Activated naive CD8-positive, alpha-beta T cell treated with anti-CD3 and anti-CD28 coated beads, Interleukin-2, amount 50 U/mL, for 24 hours (primary cell): ENCODE data around the gene GTPBP8.
A peak's percentile ranks its signal among the peaks of the same experiment; 100 is the strongest.

ENCODE experiments used
- ATAC-seq: fragments of 150-1000 bp; cut with Tn5 transposase; one replicate; pipeline ENCODE4 v1.10.0; 2021
- DNase-seq: peaks from one replicate; pipeline ENCODE4 v3.0.0; 2021
- H3K27ac Mint-ChIP-seq: one replicate; pipeline ENCODE4 v1.8.0; 2021; ENCODE audit warnings: mild to moderate bottlenecking, mixed read lengths
- H3K27me3 Mint-ChIP-seq: one replicate; pipeline ENCODE4 v1.8.0; 2021; ENCODE audit warnings: mixed read lengths
- H3K36me3 Mint-ChIP-seq: one replicate; pipeline ENCODE4 v1.8.0; 2021; ENCODE audit warnings: low read depth, mixed read lengths
- H3K4me1 Mint-ChIP-seq: one replicate; pipeline ENCODE4 v1.8.0; 2021; ENCODE audit warnings: mixed read lengths
- H3K4me3 Mint-ChIP-seq: one replicate; pipeline ENCODE4 v1.8.0; 2021; ENCODE audit warnings: mild to moderate bottlenecking, moderate library complexity, mixed read lengths
- H3K9me3 Mint-ChIP-seq: one replicate; pipeline ENCODE4 v1.8.0; 2021; ENCODE audit warnings: mixed read lengths

The GTPBP8 gene

DNA sequence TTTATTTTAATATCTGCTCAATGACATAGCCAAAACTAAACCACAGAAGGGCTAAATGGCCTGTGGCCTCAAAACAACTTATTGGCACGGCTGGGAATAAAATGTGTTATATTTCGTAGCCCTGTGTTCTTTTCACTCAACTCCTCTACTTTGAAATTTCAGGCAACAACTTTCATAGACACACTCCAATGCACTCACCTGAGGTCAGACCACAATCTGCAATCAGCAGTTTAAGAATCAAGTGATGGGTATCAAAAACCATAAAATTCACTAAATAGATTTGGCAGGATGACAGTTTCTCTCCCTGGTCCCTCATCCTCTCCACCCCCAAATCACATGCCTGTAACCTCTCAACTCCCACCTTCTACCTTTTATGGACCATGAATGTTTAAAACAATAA is 13.8 kb upstream of the GTPBP8 start:
- Mint-ChIP-seq H3K4me1 (peaks cover 67% of the 10 kb centered on the region), H3K4me3 (no peak overlapping the region), H3K27me3 (no peaks in the 10 kb centered on the region), H3K36me3 (no peaks in the 10 kb centered on the region), H3K27ac (peak overlapping the region; percentile 29), H3K9me3 (no peaks in the 10 kb centered on the region)
- DNase-seq (no peak), ATAC-seq (no peak)

DNA sequence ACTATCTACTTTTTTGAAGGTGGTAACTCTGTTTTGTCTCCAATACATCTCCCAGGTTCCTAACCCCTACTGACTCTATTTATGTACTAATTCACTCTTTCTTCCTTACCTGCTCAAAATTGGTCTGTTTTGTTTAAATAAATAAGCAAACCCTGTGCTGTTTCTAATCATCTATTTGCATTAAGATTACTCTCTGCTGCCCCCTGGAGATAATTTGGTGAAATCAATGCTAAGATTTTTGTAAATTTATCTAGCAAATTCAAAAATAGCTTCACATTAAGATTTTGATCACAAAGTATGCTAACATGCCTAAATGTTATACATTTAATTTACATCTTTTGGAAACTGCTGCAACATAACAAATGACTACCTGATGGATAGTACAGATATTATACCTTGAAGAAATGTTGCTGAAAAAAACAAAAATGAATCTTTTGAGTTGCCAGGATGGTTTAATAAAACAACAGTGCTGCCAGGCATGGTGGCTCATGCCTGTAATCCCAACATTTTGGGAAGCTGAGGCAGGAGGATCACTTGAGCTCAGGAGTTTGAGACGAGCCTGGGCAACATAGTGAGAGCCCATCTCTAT is 11.4 kb upstream of the GTPBP8 start:
- H3K9me3 Mint-ChIP-seq: no peaks in the 10 kb centered on the region
- no peaks in the 10 kb centered on the region for H3K27me3 Mint-ChIP-seq
- no peaks in the 10 kb centered on the region for H3K36me3 Mint-ChIP-seq
- H3K27ac Mint-ChIP-seq: no peak overlapping the region
- H3K4me3 Mint-ChIP-seq: no peak overlapping the region
- ATAC-seq (no peak), DNase-seq (no peak)
- peaks cover 60% of the 10 kb centered on the region for H3K4me1 Mint-ChIP-seq

DNA sequence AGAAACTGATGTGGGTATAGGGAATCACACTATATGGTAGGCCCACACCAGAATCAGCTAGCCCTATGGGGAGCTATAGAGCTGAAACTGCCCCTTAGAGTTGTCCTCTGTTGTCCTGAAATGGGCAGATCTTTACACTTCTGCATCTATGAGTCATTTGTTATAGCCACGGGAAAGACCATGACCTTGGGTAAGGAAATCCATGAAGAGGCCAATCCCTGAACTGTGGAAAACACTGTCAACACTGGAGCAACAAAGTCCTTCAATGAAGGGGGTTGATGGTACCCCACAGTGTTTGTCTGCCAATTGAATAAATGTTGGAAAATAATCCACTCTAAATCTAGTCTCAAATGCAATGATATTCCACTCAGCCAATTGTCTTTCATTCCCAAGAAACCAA is 10.7 kb upstream of the GTPBP8 start:
- no peaks in the 10 kb centered on the region for H3K9me3 Mint-ChIP-seq
- H3K4me3 Mint-ChIP-seq: no peak overlapping the region
- no peak for ATAC-seq
- H3K27ac Mint-ChIP-seq: no peak overlapping the region
- H3K27me3 Mint-ChIP-seq: no peaks in the 10 kb centered on the region
- H3K36me3 Mint-ChIP-seq: no peaks in the 10 kb centered on the region
- H3K4me1 Mint-ChIP-seq: peaks cover 58% of the 10 kb centered on the region
- DNase-seq: no peak

DNA sequence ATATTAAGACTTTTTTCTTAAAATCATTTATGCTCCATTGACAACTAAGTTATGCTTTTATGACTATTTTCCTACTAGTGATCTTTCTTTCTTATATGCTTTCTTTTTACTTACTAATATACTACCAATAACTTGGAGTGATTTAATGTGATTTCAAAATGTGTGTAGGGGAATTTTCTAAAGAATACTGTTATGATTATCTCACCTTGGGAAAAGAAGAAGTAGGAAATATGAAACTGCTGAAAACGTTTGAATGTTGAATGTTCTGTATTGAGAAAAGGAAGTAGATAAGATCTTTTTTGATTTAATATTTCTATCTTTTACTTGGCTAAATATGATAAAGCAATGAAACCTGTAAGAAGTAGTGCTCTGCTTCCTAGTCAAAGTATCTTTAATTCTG is 8.1 kb upstream of the GTPBP8 start:
- peaks cover 41% of the 10 kb centered on the region for H3K4me1 Mint-ChIP-seq
- H3K4me3 Mint-ChIP-seq: no peak overlapping the region
- H3K36me3 Mint-ChIP-seq: no peaks in the 10 kb centered on the region
- no peaks in the 10 kb centered on the region for H3K27me3 Mint-ChIP-seq
- no peaks in the 10 kb centered on the region for H3K9me3 Mint-ChIP-seq
- no peak for DNase-seq
- no peak for ATAC-seq
- H3K27ac Mint-ChIP-seq: no peak overlapping the region

DNA sequence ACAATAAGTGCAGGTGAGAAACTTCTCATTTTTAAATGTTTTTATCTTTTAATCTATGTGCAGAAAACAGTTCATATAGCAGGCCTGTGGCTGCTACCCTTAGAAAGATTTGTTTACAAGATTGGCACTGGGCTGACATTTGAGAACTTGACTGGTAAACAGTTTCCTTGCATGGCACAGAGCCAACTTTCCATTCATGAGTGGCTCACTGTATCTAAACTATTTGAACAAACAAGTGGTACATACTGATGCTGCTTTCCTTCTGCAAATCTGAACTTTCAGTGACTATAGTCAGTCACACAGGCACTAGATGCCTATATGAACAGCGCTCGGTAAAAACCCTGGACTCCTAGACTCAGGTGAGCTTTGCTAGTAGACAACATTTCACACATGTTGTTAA is 6.3 kb upstream of the GTPBP8 start:
- Mint-ChIP-seq H3K27me3 (no peaks in the 10 kb centered on the region), H3K4me3 (peak overlapping the region; percentile 1), H3K36me3 (no peaks in the 10 kb centered on the region), H3K9me3 (no peaks in the 10 kb centered on the region), H3K27ac (no peak overlapping the region), H3K4me1 (peaks cover 30% of the 10 kb centered on the region)
- ATAC-seq (no peak), DNase-seq (no peak)

DNA sequence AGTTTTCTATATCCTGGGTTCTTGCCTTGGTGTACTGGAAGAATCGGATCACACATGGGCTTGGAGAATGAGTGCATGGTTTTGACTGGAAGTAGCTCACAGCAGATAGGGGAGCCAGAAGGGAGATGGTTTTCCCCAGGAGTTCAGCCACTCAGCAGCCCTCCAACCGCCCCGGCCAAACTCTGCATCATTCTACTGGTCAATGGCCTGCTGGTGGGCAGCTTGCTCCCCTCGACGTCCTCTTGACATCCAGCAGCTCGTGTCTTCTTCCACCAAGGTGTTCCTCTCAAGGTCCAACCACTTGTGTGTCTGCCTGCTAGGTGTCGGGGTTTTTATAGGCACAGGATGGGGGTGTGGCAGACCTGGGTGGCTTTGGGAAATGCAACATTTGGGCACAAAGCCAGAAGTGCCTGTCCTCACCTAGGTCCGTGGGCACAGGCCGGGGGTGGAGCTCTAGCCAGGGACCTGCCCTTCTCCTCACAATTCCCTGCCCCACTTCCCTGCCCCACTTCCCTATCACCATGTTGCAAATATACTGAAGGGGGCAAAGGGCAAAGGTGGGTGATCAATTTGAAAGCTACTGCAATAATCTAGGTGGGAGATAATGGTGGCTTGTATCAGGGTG is 3.0 kb upstream of the GTPBP8 start:
- Mint-ChIP-seq H3K4me1 (peaks cover 52% of the 10 kb centered on the region), H3K9me3 (no peaks in the 10 kb centered on the region), H3K27me3 (no peaks in the 10 kb centered on the region)

DNA sequence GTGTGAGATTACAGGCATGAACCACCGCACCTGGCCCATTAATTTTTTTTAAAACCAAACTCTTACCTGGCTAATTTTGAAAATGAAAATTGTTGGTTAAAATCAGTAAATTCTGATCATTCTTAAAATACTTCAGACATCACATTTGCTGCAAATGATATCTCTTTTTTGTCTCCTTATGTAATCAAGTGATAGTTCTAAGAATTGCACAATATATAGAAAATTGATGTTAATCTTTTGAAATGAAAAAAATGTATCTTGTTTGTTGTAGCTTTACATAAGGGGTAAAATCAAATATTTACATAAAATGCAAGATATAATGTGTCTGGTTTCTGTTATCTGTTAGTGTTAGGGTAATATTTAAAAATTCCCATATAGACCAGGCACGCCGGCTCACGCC is 5.0 kb downstream of the GTPBP8 start:
- Mint-ChIP-seq H3K4me1 (peaks cover 46% of the 10 kb centered on the region), H3K27me3 (no peaks in the 10 kb centered on the region), H3K36me3 (peaks cover 33% of the 10 kb centered on the region), H3K4me3 (no peak overlapping the region), H3K27ac (no peak overlapping the region), H3K9me3 (no peaks in the 10 kb centered on the region)
- no peak for DNase-seq
- ATAC-seq: no peak

More for the DNA sequence above, 3.0 kb upstream of the GTPBP8 start:
- Mint-ChIP-seq H3K4me3 (no peak overlapping the region), H3K36me3 (no peaks in the 10 kb centered on the region), H3K27ac (no peak overlapping the region)
- DNase-seq (no peak), ATAC-seq (no peak)

DNA sequence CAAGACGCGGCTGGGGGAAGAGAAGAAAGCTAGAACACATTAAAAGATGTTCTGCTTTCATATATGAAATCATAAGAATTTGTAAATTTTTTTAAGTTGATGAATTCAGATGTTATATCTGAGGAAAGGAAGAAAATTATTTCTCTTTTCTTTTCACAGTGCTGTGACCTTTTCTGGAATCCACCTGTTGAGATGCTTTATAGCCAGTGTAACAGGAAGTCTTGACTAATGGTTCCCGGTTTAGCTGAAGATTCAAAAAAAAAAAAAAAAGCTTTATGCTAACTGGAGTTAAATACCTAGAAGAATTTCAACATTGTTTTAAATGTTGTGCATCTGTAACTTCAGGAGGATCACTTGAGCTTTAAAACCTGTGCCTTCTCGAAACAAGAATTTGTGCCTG is 9.9 kb downstream of the GTPBP8 start:
- H3K9me3 Mint-ChIP-seq: no peaks in the 10 kb centered on the region
- H3K36me3 Mint-ChIP-seq: peaks cover 60% of the 10 kb centered on the region
- peaks cover 43% of the 10 kb centered on the region for H3K4me1 Mint-ChIP-seq
- no peak for DNase-seq
- no peak for ATAC-seq
- H3K27ac Mint-ChIP-seq: peak overlapping the region; percentile 66
- no peaks in the 10 kb centered on the region for H3K27me3 Mint-ChIP-seq
- no peak overlapping the region for H3K4me3 Mint-ChIP-seq

DNA sequence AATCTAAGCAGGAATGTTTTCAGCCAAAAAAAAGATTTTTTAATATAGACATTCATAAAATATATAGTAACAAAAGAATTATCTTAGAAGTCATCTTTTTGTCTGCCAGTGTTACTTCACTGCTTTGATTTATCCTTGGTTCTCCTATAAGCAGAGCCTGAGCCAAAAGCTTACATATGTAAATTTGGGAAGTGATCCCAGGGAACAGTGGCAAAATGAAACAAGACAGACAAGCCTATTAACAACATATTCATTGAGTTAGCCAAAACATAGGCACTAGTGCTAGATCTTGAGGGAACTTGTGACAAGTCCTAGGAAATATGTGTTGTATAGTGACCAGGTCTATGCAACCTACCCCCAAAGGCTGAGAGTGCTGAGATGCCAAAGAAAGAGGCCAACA is 11.3 kb downstream of the GTPBP8 start:
- Mint-ChIP-seq H3K9me3 (no peaks in the 10 kb centered on the region), H3K4me3 (no peak overlapping the region), H3K4me1 (peaks cover 55% of the 10 kb centered on the region), H3K36me3 (peaks cover 65% of the 10 kb centered on the region), H3K27me3 (no peaks in the 10 kb centered on the region), H3K27ac (peak overlapping the region; percentile 78)
- DNase-seq: no peak
- ATAC-seq: no peak

DNA sequence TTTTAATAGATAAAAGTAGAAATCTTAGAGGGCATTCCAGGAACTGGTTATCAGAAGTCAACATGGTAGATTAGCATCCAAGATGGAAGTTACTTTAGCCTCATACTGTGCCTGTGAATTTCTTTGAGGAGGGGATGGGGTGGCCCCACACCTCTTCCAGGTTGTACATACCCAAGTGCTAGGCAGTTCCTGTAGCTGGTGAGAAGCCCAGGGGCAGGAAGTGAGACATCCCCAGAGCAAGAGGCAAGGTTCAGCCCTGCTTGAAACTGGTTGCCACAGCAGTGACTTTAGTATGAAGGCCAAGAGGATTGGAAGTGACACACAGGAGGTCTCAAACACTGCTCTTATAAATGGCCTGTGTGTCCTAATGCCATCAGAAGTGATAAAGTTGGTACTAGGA is 11.9 kb downstream of the GTPBP8 start:
- no peak overlapping the region for H3K4me3 Mint-ChIP-seq
- ATAC-seq (peak; percentile 50), DNase-seq (peak; percentile 27)
- H3K9me3 Mint-ChIP-seq: no peaks in the 10 kb centered on the region
- no peaks in the 10 kb centered on the region for H3K27me3 Mint-ChIP-seq
- H3K36me3 Mint-ChIP-seq: peaks cover 70% of the 10 kb centered on the region
- H3K4me1 Mint-ChIP-seq: peaks cover 61% of the 10 kb centered on the region
- H3K27ac Mint-ChIP-seq: peak overlapping the region; percentile 78

DNA sequence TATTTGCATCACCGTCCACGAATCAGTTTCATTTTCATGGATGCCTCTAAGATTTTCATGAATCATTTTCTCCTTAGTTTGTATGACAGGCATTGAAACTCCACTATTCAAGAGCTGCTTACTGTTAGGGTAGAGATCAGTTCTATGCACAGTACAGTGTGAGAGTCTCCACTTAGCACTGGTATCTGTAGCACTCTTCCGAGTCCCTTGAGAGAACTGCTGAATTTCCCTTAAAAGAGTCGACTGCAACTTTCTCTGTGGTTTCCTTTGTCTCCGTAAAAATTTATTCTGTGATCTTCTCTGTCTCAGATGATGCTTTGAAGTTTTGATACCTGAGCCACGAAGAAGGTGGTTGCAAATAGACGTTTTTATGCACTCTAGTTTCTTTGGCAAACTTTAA is 14.8 kb downstream of the GTPBP8 start:
- ATAC-seq (peak; percentile 97), DNase-seq (no peak)
- Mint-ChIP-seq H3K27me3 (no peaks in the 10 kb centered on the region), H3K27ac (peak overlapping the region; percentile 88), H3K4me1 (peaks cover 74% of the 10 kb centered on the region), H3K4me3 (peak overlapping the region; percentile 62), H3K36me3 (peaks cover 72% of the 10 kb centered on the region), H3K9me3 (no peaks in the 10 kb centered on the region)

DNA sequence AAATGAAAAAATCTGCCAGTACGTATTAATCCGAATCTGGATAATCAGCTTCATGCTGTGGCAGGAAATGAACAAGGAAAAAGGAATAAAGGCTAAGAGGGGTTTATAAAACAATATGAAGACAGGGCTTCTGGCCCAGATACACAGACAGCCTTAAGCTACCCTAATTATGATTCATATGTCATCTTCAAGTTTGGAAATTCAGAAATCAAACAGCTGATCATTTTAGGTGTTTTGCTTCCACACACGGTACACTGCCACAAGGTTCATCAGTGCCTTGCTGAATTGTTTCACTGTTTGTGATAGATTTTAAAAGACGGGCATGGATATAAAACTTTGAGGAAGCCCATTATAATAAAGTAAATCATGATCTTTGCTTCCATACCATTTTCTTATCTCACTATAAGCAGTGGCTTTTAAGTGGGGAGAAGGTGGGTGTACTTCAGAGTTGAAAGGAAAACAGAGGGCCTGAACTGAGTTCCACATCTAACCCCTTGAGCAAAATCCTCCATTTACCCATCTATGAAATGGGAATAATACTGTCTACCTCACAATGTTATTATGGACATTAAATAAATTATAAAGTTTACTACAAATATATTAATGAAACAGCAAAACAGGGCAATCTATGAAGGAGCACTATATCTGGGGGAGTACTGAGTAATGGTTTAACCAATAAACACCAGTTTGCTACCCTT is 15.7 kb downstream of the GTPBP8 start:
- H3K9me3 Mint-ChIP-seq: no peaks in the 10 kb centered on the region
- H3K27ac Mint-ChIP-seq: peak overlapping the region; percentile 88
- H3K36me3 Mint-ChIP-seq: peaks cover 72% of the 10 kb centered on the region
- DNase-seq: no peak
- H3K27me3 Mint-ChIP-seq: no peaks in the 10 kb centered on the region
- peaks cover 66% of the 10 kb centered on the region for H3K4me1 Mint-ChIP-seq
- peak overlapping the region; percentile 62 for H3K4me3 Mint-ChIP-seq
- peak; percentile 79 for ATAC-seq

DNA sequence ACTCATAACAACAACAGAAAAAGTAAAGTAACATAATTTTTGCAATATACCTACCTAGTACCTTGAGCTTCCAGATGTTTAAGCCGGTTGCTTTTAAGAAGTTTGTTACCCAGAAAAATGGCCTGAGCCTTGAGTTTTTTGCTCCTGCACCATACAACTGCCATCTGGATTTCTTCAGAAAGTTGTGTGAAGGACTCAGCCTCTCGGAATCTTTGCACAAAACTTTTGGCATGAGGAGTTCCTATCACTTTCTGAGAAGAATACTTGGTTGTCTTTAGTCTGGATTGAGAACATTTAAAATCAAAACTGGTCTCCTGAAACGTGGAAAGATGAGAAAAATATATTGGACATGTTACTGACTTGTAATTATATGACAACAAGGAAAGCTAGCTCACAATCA is 17.3 kb downstream of the GTPBP8 start:
- Mint-ChIP-seq H3K27me3 (no peaks in the 10 kb centered on the region), H3K4me3 (no peak overlapping the region), H3K4me1 (peaks cover 62% of the 10 kb centered on the region), H3K27ac (no peak overlapping the region), H3K36me3 (peaks cover 72% of the 10 kb centered on the region), H3K9me3 (no peaks in the 10 kb centered on the region)
- no peak for ATAC-seq
- no peak for DNase-seq

DNA sequence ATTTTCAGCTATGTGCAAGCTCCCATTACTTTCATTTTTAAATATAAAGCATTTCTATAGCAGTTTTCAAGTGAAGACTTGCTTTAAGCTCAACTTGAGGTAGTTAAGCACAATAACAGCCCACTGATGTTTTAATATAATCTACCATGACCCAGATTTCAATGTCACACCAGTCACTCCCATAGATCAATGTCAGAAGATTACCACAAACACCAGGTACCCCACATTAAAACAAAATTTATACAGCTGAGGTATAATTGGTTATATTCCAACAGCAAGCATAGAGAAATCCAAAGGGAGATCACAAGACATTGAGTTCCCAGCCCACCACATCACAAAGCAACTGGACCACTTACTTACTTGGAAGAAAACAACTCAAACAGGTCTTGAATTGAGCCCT is 22.8 kb downstream of the GTPBP8 start:
- H3K27ac Mint-ChIP-seq: peak overlapping the region; percentile 52
- no peak for ATAC-seq
- peaks cover 66% of the 10 kb centered on the region for H3K36me3 Mint-ChIP-seq
- peaks cover 59% of the 10 kb centered on the region for H3K4me1 Mint-ChIP-seq
- no peaks in the 10 kb centered on the region for H3K9me3 Mint-ChIP-seq
- H3K27me3 Mint-ChIP-seq: no peaks in the 10 kb centered on the region
- no peak for DNase-seq
- no peak overlapping the region for H3K4me3 Mint-ChIP-seq

DNA sequence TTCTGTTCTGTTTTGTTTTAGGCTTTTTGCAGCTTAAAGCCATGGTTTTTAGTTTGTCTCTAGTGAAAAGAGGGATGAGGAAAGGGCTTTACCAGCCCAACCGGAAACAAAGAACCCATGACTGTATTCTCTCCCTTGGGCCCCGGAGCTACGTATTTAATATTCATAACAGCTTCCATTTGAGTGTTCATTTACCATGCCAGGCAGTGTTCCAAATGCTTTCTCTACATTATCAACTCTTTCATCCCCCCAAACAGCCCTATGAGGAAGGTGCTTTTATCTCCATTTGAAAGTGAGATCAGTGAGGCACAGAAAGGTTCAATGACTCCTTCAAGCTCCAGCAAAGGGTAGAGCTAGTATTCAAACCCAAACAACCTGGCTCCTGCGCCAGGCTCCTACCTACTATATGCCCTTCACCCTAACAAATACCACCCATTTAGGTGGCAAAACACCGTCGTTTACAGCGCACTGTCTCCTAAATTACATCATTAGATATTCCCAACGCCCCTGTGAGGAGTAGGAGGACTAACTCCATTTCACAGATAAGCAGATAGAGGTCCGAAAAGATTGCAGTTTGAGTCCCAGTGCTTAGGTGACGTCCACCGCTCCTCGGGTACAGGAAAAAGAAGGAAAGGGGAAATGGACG is 27.9 kb downstream of the GTPBP8 start:
- ATAC-seq: no peak
- Mint-ChIP-seq H3K4me3 (peak overlapping the region; percentile 96), H3K27me3 (no peaks in the 10 kb centered on the region), H3K9me3 (peaks cover 3% of the 10 kb centered on the region), H3K36me3 (peaks cover 29% of the 10 kb centered on the region), H3K27ac (peak overlapping the region; percentile 93), H3K4me1 (peaks cover 57% of the 10 kb centered on the region)
- no peak for DNase-seq
